Medulla oblongata (tissue), 1 donor: ENCODE results near the gene PLEKHO1.
"Not testable (repeated sequence)": the region's sequence is repeated elsewhere in the genome, so short reads cannot be mapped to it uniquely, and the experiment has no call there.

ENCODE experiments used
- DNase-seq: peaks from one replicate; pipeline ENCODE4 v3.0.0-alpha.2; 2015; ENCODE audit errors: extremely low spot score

PLEKHO1 gene, protein sequence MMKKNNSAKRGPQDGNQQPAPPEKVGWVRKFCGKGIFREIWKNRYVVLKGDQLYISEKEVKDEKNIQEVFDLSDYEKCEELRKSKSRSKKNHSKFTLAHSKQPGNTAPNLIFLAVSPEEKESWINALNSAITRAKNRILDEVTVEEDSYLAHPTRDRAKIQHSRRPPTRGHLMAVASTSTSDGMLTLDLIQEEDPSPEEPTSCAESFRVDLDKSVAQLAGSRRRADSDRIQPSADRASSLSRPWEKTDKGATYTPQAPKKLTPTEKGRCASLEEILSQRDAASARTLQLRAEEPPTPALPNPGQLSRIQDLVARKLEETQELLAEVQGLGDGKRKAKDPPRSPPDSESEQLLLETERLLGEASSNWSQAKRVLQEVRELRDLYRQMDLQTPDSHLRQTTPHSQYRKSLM

DNA sequence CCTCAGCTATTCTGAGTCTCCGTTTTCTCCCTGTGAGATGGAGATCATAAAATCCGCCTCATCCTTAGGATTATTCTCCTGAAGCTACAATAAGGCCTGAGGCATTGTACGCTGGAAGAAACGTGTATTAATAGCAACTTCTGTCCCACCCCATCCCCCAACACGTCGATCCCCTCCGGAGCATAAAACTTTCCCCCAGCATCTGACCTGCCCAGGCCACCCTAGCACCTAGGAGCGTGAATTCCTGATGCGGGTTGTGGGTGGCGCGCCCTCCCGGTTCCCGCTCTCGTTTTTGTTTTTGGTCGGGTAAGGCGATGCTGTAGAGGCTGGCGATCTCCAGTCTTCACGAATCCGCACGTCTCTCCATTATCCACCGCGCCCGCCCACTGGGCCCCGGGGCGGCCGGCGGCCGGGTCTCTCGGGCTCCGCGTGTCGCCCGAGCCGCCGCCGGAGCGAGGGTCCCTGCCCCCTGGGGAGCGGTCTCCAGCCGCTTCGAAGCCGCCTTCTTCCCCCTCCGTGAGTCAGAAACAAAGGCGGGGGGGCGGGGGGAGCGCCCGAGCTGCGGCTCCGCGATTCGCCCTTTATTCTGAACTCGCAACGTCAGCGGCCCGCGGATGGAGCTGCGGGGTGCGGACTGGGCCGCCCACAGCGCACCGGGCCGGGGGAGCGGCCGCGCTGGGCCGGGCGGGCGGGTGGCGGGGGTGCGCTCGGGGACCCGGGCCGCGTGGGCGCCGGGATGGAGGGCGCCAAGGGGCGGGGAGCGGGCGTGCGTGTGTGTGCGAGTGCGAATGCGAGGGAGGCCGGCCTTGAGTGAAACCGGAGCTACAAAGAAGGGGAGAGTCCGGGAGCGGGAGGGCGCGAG lies at the start of gene PLEKHO1:
PLEKHO1 (plus strand) TSS at position 646 of the 862 bp plus-strand sequence. CDS start 342 bp downstream, outside the sequence.
- peak; percentile 69 for DNase-seq

DNA sequence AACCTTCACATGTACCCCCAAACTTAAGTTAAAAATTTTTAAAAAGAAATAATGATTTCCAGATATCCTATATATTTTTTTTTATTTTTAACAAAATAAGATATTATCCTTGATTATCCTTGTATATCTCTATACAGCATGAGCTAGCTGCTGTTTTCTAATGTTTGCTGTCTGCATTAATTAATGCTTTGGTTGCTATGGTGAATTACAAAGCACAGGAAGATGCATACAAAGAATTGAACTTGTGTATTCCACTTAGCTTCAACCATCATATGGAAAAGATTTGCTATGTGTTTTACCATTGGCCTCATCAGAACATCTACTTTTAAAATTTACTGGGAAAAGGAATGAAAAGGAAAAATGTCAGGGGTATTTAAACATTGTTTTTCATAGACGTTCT lies 46.7 kb upstream of the PLEKHO1 start:
- no peak for DNase-seq

DNA sequence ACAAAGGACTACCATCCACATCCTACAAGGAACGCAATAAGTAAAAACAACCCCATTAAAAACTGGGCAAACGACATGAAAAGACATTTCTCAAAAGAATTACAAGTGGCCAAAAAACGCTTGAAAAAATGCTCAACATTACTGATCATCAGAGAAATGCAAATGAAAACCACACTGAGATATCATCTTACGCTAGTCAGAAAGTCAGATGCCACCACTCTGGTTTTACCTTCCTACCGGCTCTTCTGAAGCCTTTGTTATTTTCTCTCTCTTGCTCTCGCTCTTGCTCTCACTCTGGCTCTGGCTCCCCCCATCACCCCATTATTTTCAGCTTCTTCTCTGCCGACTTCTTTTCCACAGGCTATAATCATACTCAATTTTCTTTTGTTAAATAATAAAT lies 43.4 kb upstream of the PLEKHO1 start:
- no peak for DNase-seq

DNA sequence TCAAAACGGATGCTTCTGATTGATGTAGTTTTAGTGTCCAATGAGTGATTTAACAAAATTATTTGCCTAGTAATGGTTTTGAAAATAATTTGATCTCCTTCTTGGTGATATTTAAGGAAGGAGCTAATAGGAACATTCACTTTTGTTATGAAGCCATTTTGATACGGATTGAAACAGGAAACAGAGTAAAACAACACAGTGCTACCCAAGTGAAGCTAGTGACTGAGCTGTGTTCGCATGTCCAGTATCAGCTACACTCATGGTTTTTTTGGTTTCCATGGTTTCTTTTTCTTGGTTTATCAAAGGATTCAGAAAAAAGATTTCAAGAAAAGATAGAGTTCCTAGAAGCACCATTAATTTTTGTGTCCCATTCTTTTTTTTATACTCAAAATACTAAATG lies 40.1 kb upstream of the PLEKHO1 start:
- peak; percentile 9 for DNase-seq

DNA sequence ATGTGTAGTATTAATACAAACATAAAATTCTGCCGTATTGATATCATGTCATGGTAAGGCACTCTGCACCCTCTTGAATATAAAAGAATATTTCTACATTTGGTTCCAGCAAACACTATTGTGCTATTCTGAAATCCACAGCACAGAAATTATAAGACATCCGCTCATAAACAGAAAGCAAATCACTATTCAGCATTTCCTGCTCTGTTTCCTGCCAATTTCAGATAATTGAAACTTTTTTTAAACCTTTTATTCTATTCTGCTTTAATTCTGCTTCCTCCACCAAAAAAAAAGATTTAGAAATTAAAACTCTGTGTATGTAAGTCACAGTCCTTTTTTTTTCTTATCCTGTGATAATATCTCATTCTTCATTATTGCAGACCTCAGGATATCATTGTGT lies 39.6 kb upstream of the PLEKHO1 start:
- no peak for DNase-seq

DNA sequence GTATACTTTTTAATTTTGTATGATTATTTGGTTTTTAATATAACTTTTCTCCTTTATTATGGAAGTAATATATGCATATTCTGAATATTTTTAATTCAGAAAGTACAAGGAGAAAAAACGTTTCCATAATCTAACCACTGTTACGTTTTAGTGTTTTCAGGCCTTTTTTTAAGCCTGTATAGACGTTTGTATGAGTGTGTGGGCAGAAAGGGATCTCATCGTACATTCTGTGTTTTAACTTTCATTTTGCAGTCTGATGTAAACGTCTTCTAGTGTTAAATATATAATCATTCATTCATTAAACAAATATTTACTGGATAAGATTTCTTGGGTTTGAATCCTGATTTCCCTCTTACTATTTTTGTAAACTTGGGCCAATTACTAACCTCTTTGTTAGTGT lies 38.0 kb upstream of the PLEKHO1 start:
- DNase-seq: no peak

DNA sequence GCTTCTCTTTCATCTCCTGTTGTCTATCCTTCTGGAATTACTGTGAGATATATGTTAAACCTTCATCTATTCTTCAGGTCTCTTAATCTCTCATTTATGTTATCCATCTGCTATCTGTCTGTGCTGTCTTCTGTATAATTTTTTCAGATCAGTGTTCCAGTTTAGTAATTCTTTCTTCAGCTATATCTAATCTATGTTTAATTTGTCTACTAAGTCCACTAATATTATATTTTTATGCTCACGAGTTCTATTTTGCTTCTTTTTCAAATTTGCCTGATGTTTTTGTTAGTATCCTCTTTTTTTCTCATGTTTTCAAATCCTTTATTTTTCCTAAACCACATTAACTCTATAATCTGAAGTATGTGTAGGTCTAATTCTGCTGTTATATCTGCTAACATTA lies 34.6 kb upstream of the PLEKHO1 start:
- no peak for DNase-seq

DNA sequence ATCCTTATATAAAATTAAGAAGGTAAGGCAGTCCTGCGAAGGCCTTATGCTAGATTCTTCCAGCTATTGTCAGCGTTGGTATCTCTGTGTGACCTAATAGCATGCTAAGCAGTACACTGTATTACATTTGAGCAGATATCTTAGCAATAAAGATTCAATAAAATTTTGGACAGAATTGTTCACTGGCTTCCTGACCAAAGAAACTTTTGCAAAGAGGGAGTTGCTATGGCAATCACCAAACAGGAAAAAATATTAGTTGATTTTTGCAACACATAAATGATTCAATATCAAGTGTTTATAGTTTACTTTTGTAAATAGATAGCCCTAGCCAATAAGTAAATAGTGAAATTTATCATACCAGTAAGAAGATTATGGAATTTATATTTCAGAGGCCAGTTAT lies 31.0 kb upstream of the PLEKHO1 start:
- no peak for DNase-seq

DNA sequence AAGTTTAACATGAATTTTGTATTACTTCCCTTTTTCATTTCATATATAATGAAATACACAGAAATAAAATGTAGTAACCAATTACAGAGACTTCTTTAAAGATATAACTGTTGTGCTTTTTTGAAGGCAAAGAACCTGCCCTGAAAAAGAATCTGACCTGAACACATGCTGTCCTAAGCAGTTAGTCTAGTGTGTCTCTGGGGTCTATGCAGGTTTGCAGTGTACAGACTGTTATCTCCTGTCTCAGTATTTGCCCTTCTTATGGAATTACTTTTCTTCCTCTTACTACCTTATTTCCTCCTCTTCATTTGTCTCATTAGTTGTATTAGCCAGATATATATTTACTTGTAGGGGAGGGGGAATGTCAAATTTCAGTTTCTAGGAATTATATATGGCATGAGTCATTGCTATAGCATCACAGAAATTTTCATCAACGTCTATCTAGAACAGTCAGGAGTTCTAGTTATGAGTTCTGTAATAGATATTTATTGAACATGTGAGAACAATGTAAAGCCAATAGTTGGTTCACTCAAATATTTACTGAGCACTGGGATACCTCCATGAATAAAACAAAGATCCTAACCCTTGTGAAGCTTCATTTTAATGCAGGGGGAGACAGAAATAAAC lies 28.4 kb upstream of the PLEKHO1 start:
- DNase-seq: no peak

DNA sequence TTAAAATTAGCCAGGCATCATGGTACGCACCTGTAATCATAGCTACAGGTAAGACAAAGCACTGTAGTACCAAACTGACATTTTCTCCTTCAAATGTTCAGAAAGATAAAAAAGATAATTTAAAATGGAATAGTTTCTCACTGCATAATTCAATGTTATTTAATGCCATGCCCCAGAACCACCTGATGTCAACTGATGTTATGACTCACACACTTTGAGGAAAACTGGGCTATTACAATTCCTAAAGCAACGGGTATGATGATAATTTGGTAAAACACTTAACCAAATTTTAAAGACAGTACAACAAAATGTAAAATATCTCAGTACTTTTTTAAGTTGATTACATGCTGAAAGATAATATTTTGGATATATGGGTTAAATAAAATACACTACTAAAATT lies 22.9 kb upstream of the PLEKHO1 start:
- no peak for DNase-seq

DNA sequence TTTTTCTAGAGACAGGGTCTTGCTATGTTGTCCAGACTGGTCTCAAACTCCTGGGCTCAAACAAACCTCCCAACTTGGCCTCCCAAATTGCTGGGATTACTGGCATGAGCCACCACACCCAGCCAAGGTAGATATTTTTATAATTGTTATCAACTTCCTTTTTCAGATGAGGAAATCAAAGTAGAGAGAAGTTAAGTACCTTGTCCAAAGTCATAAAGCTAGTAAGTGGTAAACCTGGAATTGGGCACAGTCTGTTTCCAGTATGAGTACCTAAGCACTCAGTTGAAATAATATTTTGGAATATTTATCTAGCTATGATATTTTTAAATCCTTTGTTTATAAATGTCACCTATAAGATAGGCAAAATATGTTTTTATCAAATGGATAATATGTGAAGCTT lies 22.3 kb upstream of the PLEKHO1 start:
- DNase-seq: no peak

DNA sequence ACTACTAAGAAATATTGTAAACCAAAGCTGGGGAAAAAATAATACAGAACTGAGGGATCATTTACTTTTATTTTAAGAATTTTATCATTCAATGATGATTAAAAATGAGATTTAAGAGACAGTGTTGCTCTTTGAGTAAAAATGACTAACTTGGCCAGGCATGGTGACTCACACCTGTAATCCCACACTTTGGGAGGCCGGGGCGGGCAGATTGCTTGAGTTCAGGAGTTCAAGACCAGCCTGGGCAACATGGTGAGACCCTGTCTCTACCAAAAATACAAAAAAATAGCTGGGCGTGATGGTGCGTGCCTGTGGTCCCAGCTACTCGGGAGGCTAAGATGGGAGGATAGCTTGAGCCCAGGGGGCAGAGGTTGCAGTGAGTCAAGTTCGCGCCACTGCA lies 21.8 kb upstream of the PLEKHO1 start:
- DNase-seq: no peak

DNA sequence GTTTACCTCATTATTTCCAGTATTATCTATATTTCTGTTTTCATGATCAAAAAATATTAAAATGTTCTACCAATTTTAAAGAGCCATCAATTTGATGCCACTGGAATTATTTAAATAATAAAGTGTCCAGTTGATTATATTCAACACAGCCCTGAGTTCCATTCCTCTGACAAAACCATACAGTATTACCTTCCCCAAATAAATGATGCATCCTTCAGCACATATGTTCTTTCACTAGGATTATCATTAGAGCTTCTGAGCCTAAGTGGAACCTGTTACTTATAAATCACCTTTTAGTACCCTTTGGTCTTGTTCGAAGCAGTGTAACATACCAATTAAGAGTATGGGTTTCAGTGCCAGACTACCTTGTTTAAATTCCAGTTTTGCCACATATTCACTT lies 17.3 kb upstream of the PLEKHO1 start:
- no peak for DNase-seq

DNA sequence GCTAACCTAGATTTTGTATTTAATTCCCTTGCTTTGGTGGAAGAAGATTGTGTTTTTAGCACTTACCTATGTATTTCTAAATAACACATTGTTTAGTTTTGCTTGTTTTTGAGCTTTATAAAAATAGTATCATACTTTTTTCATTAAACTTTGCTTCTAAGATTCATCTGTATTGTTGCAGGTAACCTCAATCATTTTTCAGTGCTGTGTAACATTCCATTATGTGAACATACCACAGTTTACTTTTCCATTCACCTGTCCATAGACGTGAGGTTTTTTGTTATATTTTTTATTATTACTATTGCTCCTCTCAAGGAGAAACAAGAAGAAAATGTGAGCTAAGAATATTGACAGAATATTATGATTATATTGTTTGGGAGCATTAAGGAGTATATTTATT lies 15.2 kb upstream of the PLEKHO1 start:
- no peak for DNase-seq

DNA sequence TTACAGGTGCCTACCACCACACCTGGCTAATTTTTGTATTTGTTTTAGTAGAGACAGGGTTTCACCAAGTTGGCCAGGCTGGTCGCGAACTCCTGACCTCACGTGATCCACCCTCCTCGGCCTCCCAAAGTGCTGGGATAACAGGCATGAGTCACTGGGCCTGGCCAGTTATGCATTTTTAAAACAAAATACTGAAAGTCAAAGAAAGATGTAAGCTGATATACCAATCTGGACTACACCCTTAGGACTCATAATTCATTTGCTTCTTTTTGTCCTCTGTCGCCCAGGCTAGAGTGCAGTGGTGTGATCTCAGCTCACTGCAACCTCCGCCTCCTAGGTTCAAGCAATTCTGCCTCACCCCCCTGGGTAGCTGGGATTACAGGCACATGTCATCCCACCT lies 14.3 kb upstream of the PLEKHO1 start:
- not testable (repeated sequence) for DNase-seq

DNA sequence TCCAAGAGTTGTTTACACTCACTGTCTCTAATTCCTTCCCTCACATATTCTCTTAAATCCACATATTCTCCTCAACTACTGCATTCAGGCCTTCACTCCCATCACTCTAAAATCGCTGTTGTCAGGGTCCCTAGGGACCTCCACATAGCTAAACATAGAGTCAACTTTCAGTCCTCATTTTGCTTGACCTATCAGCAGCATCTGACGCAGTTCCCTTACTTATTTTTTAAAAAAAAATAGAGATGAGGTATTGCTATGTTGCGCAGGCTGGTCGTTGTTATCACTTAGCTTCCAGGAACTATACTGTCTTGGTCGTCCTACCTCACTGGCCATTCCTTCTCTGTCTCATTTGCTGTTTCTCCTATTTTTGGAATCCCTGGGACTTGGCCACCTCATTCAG lies 11.7 kb upstream of the PLEKHO1 start:
- DNase-seq: no peak

DNA sequence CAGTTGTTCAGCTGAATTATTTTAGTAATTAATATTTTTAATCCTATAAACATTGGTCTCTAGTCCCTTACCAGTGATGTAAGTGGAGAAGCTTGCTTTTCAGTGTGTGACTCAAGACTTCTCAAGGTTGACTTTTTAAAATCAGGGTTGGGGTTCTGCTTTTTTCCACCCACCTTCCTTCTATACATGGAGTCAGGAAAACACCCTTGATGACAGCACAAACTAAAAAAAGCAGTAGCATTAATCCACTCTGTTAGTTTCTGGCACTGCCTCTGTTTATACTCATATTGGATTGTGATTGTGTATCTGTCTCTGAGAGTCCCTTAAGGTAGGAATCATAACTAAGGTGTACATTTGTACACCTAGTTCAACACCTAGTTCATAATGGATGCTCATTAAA lies 8.3 kb upstream of the PLEKHO1 start:
- DNase-seq: no peak

DNA sequence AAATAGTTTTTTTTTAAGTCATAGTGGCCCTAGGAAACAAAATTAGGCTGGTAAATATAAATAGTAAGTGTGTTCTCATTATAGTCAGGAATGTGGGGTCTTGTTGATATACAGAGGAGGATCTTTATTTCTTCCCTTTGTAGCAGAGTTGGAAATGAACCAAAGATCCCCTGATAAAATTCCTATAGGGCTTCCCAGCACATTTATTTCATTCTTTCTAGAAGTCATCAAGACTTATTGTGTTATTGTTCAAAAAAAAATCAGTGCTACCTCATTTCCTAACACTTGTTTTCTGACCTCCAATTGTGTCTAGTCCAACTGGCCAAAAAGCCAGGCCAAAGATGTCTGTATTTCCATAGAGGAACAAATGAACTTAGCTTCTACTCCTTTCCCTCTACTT lies 7.6 kb upstream of the PLEKHO1 start:
- no peak for DNase-seq

DNA sequence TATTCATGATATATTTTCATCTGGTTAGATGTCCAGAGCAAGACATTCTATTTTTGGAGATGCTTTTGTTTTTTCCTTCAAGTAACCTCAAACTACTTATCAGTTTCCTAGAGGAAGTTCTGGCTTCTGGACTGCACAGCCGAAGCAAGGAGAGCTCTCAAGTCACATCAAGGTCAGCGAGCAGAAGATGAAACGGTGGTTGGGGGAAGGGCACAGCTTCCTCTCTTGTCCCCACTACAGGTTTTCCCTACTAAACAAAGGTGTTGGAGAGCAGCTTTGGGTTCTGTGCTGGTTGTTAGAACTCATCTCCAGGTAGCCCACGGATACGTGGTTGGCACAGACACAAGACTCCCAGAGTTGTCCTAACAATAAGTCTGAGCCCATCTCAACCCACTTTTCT lies 5.1 kb upstream of the PLEKHO1 start:
- no peak for DNase-seq

DNA sequence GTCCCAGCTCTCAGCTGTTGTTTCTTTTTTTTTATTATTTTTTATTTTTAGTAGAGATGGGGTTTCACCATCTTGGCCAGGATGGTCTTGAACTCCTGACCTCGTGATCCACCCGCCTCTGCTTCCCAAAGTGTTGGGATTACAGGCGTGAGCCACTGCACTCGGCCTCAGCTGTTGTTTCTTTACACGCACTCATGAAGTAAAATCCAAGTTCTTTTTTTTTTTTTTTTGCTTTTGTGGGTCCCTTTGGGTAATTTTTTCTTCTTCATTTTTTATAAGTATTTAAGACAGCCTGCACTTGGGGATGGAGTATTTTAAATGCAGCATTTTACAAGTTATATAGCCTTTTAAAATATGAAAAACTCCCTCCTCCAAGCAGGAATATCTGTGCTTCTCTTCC lies 3.7 kb upstream of the PLEKHO1 start:
- DNase-seq: not testable (repeated sequence)

DNA sequence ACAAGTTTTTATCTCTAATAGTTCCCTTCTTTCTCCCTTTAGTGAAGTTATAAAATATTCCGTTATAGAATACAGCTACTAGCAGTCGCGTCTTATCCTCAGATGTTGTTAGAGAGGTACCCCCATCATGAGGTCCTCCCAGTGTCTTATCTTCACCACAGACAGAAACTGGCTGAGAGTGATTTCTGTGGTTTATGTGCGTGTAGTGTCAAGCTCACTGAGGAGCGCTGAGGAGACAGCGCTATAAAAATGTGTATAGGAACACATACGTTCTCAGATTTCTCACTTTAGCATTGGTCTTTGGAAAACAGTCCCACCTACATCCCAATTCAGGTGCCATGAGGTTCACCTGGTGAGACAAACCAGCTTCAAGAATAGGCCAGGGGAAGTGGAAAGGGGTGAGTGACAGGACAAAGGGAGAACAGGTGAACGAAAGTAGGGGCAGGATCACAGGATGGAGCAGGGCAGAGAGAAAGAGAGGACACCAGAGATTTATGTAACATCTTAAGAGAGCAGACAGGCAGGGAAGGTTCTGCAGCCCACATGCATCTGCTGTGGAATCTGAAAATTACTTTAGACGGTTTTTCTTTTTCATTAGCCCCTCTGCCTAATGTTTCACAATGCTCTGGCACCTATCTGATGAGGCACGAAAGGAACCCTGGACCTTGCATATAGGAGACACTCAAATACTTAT lies 2.7 kb upstream of the PLEKHO1 start:
- no peak for DNase-seq

DNA sequence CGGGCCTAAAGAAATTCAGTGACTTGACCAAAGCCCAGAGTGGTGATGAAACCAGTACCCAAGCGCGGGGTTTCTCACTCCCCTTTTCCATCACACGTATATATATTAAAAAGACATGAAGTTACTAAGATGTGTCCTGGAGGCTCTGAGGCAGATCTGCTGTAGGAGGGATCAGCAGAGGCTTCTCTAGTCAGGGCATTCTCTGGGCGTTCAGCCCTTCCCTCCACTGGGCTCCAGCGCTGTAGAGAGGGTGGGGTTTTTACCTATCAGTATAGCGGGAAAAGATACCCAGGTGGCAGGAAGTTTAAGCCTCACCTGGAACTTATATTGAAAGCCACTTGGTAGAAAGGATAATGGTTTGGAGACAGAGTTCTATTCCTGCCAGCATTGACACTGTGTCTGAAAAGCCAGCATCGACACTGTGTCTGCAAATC lies 862 bp upstream of the PLEKHO1 start:
- DNase-seq: no peak
